ENCODE measurements around the gene RERE.

GRCh38 chr1:8790987-8791386, 26.5 kb downstream of the RERE start:
- TF ChIP-seq, protein P1, sequence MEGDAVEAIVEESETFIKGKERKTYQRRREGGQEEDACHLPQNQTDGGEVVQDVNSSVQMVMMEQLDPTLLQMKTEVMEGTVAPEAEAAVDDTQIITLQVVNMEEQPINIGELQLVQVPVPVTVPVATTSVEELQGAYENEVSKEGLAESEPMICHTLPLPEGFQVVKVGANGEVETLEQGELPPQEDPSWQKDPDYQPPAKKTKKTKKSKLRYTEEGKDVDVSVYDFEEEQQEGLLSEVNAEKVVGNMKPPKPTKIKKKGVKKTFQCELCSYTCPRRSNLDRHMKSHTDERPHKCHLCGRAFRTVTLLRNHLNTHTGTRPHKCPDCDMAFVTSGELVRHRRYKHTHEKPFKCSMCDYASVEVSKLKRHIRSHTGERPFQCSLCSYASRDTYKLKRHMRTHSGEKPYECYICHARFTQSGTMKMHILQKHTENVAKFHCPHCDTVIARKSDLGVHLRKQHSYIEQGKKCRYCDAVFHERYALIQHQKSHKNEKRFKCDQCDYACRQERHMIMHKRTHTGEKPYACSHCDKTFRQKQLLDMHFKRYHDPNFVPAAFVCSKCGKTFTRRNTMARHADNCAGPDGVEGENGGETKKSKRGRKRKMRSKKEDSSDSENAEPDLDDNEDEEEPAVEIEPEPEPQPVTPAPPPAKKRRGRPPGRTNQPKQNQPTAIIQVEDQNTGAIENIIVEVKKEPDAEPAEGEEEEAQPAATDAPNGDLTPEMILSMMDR (IDR thresholded peaks at IDR 0.05), result no peak
- no peak for TF ChIP-seq POLR2A (IDR thresholded peaks at IDR 0.05)

Data from body of pancreas (tissue), 4 donors.